Measurements from ENCODE around the gene KLHL29. TPM values are rescaled to one million over a fixed set of nuclear protein-coding genes. Genes with fewer than 3 reads are reported as not detected.

Gene KLHL29
- total and polyA plus RNA-seq, 2 experiments from 2014 or later, result 1.5 to 6.5 TPM

DNA sequence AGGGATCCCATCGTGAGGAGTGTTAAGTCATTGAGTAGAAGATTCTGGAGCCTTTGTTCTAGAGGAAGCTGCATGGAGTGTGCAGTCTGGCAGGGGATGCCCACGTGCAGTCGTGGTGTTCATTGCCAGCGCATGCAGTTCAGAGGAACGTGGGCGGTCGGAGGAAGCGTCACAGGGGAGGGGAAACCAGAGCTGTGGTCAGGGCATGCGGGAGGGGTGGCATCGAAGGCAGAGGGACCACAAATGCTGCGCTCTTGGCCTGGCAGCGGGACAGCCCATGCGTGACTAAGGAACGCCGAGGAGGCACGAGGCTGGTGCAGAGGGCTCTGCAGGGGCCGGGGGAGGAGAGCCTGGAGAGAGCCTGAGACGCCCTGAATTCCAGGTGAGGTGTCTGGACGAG is 141.1 kb downstream of the KLHL29 start (continued):
- TF ChIP-seq, protein P1, sequence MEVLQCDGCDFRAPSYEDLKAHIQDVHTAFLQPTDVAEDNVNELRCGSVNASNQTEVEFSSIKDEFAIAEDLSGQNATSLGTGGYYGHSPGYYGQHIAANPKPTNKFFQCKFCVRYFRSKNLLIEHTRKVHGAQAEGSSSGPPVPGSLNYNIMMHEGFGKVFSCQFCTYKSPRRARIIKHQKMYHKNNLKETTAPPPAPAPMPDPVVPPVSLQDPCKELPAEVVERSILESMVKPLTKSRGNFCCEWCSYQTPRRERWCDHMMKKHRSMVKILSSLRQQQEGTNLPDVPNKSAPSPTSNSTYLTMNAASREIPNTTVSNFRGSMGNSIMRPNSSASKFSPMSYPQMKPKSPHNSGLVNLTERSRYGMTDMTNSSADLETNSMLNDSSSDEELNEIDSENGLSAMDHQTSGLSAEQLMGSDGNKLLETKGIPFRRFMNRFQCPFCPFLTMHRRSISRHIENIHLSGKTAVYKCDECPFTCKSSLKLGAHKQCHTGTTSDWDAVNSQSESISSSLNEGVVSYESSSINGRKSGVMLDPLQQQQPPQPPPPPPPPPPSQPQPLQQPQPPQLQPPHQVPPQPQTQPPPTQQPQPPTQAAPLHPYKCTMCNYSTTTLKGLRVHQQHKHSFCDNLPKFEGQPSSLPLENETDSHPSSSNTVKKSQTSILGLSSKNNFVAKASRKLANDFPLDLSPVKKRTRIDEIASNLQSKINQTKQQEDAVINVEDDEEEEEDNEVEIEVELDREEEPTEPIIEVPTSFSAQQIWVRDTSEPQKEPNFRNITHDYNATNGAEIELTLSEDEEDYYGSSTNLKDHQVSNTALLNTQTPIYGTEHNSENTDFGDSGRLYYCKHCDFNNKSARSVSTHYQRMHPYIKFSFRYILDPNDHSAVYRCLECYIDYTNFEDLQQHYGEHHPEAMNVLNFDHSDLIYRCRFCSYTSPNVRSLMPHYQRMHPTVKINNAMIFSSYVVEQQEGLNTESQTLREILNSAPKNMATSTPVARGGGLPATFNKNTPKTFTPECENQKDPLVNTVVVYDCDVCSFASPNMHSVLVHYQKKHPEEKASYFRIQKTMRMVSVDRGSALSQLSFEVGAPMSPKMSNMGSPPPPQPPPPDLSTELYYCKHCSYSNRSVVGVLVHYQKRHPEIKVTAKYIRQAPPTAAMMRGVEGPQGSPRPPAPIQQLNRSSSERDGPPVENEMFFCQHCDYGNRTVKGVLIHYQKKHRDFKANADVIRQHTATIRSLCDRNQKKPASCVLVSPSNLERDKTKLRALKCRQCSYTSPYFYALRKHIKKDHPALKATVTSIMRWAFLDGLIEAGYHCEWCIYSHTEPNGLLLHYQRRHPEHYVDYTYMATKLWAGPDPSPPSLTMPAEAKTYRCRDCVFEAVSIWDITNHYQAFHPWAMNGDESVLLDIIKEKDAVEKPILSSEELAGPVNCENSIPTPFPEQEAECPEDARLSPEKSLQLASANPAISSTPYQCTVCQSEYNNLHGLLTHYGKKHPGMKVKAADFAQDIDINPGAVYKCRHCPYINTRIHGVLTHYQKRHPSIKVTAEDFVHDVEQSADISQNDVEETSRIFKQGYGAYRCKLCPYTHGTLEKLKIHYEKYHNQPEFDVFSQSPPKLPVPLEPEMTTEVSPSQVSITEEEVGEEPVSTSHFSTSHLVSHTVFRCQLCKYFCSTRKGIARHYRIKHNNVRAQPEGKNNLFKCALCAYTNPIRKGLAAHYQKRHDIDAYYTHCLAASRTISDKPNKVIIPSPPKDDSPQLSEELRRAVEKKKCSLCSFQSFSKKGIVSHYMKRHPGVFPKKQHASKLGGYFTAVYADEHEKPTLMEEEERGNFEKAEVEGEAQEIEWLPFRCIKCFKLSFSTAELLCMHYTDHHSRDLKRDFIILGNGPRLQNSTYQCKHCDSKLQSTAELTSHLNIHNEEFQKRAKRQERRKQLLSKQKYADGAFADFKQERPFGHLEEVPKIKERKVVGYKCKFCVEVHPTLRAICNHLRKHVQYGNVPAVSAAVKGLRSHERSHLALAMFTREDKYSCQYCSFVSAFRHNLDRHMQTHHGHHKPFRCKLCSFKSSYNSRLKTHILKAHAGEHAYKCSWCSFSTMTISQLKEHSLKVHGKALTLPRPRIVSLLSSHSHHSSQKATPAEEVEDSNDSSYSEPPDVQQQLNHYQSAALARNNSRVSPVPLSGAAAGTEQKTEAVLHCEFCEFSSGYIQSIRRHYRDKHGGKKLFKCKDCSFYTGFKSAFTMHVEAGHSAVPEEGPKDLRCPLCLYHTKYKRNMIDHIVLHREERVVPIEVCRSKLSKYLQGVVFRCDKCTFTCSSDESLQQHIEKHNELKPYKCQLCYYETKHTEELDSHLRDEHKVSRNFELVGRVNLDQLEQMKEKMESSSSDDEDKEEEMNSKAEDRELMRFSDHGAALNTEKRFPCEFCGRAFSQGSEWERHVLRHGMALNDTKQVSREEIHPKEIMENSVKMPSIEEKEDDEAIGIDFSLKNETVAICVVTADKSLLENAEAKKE (CRISPR knock-in tag; IDR thresholded peaks at IDR 0.05), result no peak

DNA sequence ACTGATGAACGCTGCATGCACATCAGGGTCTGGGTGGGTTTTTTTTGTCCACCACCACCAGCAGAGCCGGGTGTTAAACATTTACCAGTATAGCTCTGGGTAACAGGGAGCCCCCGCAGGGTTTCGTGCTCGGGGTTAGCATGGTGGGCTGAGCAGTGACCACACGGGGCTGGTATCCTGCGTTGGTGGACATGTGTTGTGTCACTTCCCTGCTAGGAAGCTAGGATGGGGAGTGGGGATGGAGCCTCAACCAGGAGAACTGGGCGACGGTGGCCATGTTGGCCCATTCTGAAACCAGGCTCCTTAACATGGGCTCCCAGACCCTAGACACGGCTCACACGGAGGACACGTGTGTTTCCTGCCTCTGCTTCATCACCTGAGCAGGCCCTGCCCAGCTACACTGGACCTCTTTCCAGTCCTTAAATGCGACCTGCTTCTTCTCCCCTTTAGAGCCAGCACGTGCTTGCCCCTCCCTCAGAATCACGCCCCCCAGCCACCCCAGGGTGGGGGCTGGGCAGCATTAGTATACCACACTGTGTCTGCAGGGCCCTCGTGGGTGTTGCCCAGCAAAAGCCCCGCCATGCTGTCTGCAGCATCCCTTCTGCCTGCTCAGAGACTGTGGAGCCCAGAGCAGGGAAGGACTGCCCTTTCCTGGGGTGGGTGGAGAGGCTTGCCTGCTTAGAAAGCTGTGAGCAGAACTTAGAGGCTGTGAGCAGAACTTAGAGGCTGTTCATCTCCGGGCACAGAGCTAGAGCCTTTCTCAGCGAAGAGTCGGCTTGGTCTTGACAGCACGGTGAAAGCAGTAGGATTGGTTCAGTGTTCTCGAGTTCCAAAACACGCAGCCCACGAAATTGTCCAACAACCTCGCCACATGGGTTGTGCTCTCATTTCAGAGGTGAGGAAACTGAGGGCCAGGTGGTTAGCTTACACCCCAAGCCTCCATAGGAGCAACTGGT is 142.1 kb downstream of the KLHL29 start:
- Histone ChIP-seq H3K4me3 (no peak overlapping the region), H3K4me2 (no peak overlapping the region), H3K4me1 (ENCODE audit: insufficient read depth) (no peaks in the 10 kb centered on the region), H2AFZ (no peak overlapping the region), H3K9me2 (ENCODE audit: insufficient read depth) (no peaks in the 10 kb centered on the region), H3K27me3 (ENCODE audit: insufficient read depth) (no peaks in the 10 kb centered on the region), H3K36me3 (ENCODE audit: insufficient read depth) (no peaks in the 10 kb centered on the region), H3K27ac (ENCODE audit: low read depth) (no peak overlapping the region), H3F3A (replicated peaks; ENCODE audit: low read depth) (no peaks in the 10 kb centered on the region), H4K20me1 (replicated peaks; ENCODE audit: insufficient read depth) (no peaks in the 10 kb centered on the region; the same call in 1 of the 2 replicates), H3K79me2 (replicated peaks; ENCODE audit: insufficient read depth) (no peaks in the 10 kb centered on the region)
- Mint-ChIP-seq H3K27me3 (ENCODE audit: insufficient read depth, low read depth, poor library complexity) (peaks cover 17% of the 10 kb centered on the region), H3K4me3 (no peak overlapping the region), H3K36me3 (ENCODE audit: low read depth) (no peaks in the 10 kb centered on the region), H3K9me3 (no peaks in the 10 kb centered on the region), H3K27ac (no peak overlapping the region), H3K4me1 (peaks cover 30% of the 10 kb centered on the region)
- ATAC-seq, result no peak
- no peak for DNase-seq (ENCODE audit: low spot score)
- TF ChIP-seq, protein P2, sequence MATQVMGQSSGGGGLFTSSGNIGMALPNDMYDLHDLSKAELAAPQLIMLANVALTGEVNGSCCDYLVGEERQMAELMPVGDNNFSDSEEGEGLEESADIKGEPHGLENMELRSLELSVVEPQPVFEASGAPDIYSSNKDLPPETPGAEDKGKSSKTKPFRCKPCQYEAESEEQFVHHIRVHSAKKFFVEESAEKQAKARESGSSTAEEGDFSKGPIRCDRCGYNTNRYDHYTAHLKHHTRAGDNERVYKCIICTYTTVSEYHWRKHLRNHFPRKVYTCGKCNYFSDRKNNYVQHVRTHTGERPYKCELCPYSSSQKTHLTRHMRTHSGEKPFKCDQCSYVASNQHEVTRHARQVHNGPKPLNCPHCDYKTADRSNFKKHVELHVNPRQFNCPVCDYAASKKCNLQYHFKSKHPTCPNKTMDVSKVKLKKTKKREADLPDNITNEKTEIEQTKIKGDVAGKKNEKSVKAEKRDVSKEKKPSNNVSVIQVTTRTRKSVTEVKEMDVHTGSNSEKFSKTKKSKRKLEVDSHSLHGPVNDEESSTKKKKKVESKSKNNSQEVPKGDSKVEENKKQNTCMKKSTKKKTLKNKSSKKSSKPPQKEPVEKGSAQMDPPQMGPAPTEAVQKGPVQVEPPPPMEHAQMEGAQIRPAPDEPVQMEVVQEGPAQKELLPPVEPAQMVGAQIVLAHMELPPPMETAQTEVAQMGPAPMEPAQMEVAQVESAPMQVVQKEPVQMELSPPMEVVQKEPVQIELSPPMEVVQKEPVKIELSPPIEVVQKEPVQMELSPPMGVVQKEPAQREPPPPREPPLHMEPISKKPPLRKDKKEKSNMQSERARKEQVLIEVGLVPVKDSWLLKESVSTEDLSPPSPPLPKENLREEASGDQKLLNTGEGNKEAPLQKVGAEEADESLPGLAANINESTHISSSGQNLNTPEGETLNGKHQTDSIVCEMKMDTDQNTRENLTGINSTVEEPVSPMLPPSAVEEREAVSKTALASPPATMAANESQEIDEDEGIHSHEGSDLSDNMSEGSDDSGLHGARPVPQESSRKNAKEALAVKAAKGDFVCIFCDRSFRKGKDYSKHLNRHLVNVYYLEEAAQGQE (IDR thresholded peaks at IDR 0.05; ENCODE audit: unreplicated experiment), result no peak
- TF ChIP-seq, protein P3, sequence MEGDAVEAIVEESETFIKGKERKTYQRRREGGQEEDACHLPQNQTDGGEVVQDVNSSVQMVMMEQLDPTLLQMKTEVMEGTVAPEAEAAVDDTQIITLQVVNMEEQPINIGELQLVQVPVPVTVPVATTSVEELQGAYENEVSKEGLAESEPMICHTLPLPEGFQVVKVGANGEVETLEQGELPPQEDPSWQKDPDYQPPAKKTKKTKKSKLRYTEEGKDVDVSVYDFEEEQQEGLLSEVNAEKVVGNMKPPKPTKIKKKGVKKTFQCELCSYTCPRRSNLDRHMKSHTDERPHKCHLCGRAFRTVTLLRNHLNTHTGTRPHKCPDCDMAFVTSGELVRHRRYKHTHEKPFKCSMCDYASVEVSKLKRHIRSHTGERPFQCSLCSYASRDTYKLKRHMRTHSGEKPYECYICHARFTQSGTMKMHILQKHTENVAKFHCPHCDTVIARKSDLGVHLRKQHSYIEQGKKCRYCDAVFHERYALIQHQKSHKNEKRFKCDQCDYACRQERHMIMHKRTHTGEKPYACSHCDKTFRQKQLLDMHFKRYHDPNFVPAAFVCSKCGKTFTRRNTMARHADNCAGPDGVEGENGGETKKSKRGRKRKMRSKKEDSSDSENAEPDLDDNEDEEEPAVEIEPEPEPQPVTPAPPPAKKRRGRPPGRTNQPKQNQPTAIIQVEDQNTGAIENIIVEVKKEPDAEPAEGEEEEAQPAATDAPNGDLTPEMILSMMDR (conservative IDR thresholded peaks at IDR 0.05; ENCODE audit: low read depth in 2 of 2), result no peak
- no peak for TF ChIP-seq ZNF114 (CRISPR knock-in tag; IDR thresholded peaks at IDR 0.05)
- no peak for TF ChIP-seq JUNB (IDR thresholded peaks at IDR 0.05; ENCODE audit: unreplicated experiment)
- TF ChIP-seq, protein P4, sequence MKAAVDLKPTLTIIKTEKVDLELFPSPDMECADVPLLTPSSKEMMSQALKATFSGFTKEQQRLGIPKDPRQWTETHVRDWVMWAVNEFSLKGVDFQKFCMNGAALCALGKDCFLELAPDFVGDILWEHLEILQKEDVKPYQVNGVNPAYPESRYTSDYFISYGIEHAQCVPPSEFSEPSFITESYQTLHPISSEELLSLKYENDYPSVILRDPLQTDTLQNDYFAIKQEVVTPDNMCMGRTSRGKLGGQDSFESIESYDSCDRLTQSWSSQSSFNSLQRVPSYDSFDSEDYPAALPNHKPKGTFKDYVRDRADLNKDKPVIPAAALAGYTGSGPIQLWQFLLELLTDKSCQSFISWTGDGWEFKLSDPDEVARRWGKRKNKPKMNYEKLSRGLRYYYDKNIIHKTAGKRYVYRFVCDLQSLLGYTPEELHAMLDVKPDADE (IDR thresholded peaks at IDR 0.05), result no peak
- TF ChIP-seq EZH2 (IDR thresholded peaks at IDR 0.05; ENCODE audit: low read depth, unreplicated experiment), result no peak
- no peak for TF ChIP-seq EZH2phosphoT487 (IDR thresholded peaks at IDR 0.05; ENCODE audit: unreplicated experiment)
- no peak for TF ChIP-seq NANOG (IDR thresholded peaks at IDR 0.05; ENCODE audit: borderline replicate concordance)
